BLaER1 treated with 17β-estradiol and CSF1 and Interleukin-3, amounts not matched to agents 10 nM and 100 nM (cell line): ENCODE results near the gene PRDX5.

Experiments
- H3K27ac ChIP-seq, 11 experiments: shearing (Covaris generic); formaldehyde crosslinking; 2 replicates each; pipeline ENCODE4 v1.8.1; 2022
- H3K27me3 ChIP-seq, 11 experiments: shearing (Covaris generic); formaldehyde crosslinking; 2 replicates each; pipeline ENCODE4 v1.8.1; 2022
- H3K36me3 ChIP-seq, 11 experiments: shearing (Covaris generic); formaldehyde crosslinking; 2 replicates each; pipeline ENCODE4 v1.8.1; 2022
- H3K4me1 ChIP-seq, 10 experiments: shearing (Covaris generic); formaldehyde crosslinking; 2 replicates each; pipeline ENCODE4 v1.8.1; 2022
- H3K4me2 ChIP-seq, 11 experiments: shearing (Covaris generic); formaldehyde crosslinking; 2 replicates each; pipeline ENCODE4 v1.8.1; 2022
- H3K4me3 ChIP-seq, 10 experiments: shearing (Covaris generic); formaldehyde crosslinking; 2 replicates each; pipeline ENCODE4 v1.8.1; 2022
- H3K9ac ChIP-seq, 11 experiments: shearing (Covaris generic); formaldehyde crosslinking; 2 replicates each; pipeline ENCODE4 v1.8.1; 2022
- H3K9me3 ChIP-seq, 11 experiments: shearing (Covaris generic); formaldehyde crosslinking; replicated peaks in 1 of 11; 2 replicates each; pipeline ENCODE4 v1.8.1; 2022
- H4K20me1 ChIP-seq, 11 experiments: shearing (Covaris generic); formaldehyde crosslinking; 2 replicates each; pipeline ENCODE4 v1.8.1; 2022
- Cebpa-rat ChIP-seq, 11 experiments: shearing (Covaris generic); IDR thresholded peaks; 2 replicates each; pipeline ENCODE4 v1.8.1; 2022

The PRDX5 gene

GRCh38 chr11:64349404-64349803 lies 31.5 kb downstream of the PRDX5 start:
- no peak overlapping the region for H3K9ac ChIP-seq
- peaks cover 35 to 96% (median 83%) of the 10 kb centered on the region in 10 experiments for H3K4me1 ChIP-seq
- no peaks in the 10 kb centered on the region for H3K9me3 ChIP-seq
- peaks cover 0 to 45% (median 0%) of the 10 kb centered on the region in 11 experiments; a peak in 7 of 22 replicates for H3K27me3 ChIP-seq
- peaks cover 0 to 27% (median 15%) of the 10 kb centered on the region in 11 experiments; a peak in 11 of 22 replicates for H4K20me1 ChIP-seq
- H3K27ac ChIP-seq = no peak overlapping the region
- peak overlapping the region in 8 of 11 experiments; percentile 2 to 99 (median 94); a peak in 15 of 22 replicates for H3K4me2 ChIP-seq
- no peaks in the 10 kb centered on the region; a peak in 1 of 22 replicates for H3K36me3 ChIP-seq
- H3K4me3 ChIP-seq = no peak overlapping the region
- no peak for TF ChIP-seq Cebpa-rat (IDR thresholded peaks at IDR 0.05)

DNA sequence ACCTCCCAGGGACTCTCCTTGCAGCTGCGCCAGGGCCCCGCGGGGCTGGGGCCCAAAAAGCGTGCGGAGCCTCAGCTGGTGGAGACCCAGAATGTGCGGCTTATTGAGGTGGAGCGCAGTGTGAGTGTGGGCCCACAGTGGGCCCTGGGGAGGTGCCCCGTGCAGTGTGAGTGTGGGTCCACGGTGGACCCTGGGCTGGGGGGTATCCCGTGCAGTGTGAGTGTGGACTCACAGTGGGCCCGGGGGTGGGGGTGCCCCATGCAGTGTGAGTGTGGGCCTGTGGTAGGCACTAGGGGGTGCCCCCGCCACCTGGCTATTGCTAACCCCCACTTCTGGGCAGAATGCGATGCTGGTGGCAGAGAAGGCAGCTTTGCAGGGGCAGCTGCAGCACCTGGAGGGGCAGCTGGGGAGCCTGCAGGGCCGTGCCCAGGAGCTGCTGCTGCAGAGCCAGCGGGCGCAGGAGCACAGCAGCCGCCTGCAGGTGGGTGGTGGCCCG lies 33.3 kb downstream of the PRDX5 start:
- H3K27ac ChIP-seq = peak overlapping the region in 5 of 11 experiments; percentile 13 to 66 (median 36); a peak in 6 of 22 replicates
- H3K9ac ChIP-seq = peak overlapping the region in 5 of 11 experiments; percentile 52 to 66 (median 61); a peak in 10 of 22 replicates
- peaks cover 0 to 45% (median 0%) of the 10 kb centered on the region in 11 experiments; a peak in 7 of 22 replicates for H3K27me3 ChIP-seq
- H3K36me3 ChIP-seq = no peaks in the 10 kb centered on the region
- no peak for TF ChIP-seq Cebpa-rat (IDR thresholded peaks at IDR 0.05)
- peaks cover 0 to 27% (median 15%) of the 10 kb centered on the region in 11 experiments; a peak in 11 of 22 replicates for H4K20me1 ChIP-seq
- no peaks in the 10 kb centered on the region for H3K9me3 ChIP-seq
- peak overlapping the region; percentile 52 to 99 (median 92) for H3K4me2 ChIP-seq
- H3K4me3 ChIP-seq = peak overlapping the region in 3 of 10 experiments; percentile 5 to 44 (median 44); a peak in 3 of 20 replicates
- H3K4me1 ChIP-seq = peaks cover 46 to 97% (median 88%) of the 10 kb centered on the region in 10 experiments

DNA sequence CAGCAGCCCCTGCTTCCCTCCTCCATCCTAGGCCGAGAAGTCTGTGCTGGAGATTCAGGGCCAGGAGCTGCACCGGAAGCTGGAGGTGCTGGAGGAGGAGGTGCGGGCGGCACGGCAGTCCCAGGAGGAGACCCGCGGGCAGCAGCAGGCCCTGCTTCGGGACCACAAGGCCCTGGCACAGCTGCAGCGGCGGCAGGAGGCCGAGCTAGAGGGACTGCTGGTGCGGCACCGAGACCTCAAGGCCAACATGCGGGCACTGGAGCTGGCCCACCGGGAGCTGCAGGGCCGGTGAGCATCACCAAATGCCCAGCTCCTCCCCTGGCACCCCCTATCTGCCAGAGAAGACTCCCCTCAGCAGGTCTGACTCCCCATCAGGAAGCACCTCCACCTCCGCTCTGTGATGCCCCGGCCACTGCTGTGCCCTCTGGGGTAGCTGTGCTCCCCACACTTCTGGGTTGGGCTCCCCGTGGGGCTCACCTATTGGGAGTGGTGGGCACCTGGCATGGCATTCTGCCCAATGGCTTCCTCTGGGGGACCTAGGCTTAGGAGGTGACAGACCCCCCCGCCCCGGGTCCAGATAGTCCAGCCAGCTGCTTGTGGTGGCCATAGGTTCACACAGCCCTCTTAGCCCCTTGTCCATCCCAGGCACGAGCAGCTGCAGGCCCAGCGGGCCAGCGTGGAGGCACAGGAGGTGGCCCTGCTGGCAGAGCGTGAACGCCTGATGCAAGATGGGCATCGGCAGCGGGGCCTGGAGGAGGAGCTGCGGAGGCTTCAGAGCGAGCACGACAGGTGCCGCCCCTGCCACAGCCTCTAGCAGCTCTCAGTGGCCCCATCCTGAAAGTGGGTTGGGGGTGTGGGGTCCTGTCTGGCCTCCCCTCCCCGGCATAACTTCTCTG lies 34.4 kb downstream of the PRDX5 start:
- Histone ChIP-seq H3K27me3 (peaks cover 0 to 45% (median 0%) of the 10 kb centered on the region in 11 experiments; a peak in 7 of 22 replicates), H3K4me3 (peak overlapping the region in 5 of 10 experiments; percentile 5 to 44 (median 19); a peak in 8 of 20 replicates), H3K4me1 (peaks cover 52 to 99% (median 92%) of the 10 kb centered on the region in 10 experiments), H3K4me2 (peak overlapping the region; percentile 52 to 99 (median 92)), H3K9me3 (no peaks in the 10 kb centered on the region), H4K20me1 (peaks cover 0 to 27% (median 15%) of the 10 kb centered on the region in 11 experiments; a peak in 11 of 22 replicates), H3K9ac (peak overlapping the region in 8 of 11 experiments; percentile 28 to 66 (median 54); a peak in 14 of 22 replicates), H3K27ac (peak overlapping the region in 7 of 11 experiments; percentile 12 to 66 (median 36); a peak in 11 of 22 replicates), H3K36me3 (no peaks in the 10 kb centered on the region)
- TF ChIP-seq Cebpa-rat (IDR thresholded peaks at IDR 0.05) = no peak

DNA sequence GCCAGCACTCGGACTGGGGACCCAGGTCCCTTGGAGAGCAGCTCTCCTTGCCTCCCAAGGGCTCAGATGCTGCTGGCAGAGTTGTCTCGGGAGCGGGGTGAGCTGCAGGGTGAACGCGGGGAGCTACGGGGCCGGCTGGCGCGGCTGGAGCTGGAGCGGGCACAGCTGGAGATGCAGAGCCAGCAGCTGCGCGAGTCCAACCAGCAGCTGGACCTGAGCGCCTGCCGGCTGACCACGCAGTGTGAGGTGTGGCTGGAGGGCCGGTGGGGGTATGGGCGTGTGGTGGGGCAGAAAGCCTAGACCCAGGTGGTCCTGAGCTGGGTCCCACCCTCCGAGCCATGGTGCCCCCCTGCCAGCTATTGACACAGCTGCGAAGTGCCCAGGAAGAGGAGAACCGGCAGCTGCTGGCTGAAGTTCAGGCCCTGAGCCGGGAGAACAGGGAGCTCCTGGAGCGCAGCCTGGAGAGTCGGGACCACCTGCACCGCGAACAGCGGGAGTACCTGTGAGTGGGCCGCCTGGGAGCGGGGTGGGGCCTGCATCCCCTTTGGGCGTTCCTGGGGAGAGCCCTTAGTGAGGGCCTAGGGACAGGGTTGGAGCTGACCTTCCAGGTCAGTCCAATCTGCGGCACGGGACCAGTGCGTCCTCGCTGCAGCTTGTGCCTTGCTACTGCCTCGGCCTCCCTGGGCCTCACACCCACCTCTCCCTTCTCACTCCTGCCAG lies 35.2 kb downstream of the PRDX5 start:
- peak overlapping the region in 7 of 11 experiments; percentile 28 to 66 (median 56); a peak in 7 of 22 replicates for H3K9ac ChIP-seq
- peak overlapping the region in 1 of 11 experiments; percentile 66; a peak in 3 of 22 replicates for H3K27ac ChIP-seq
- H3K4me1 ChIP-seq = peaks cover 60 to 99% (median 96%) of the 10 kb centered on the region in 10 experiments
- H4K20me1 ChIP-seq = peaks cover 0 to 27% (median 15%) of the 10 kb centered on the region in 11 experiments; a peak in 11 of 22 replicates
- H3K9me3 ChIP-seq = no peaks in the 10 kb centered on the region
- no peaks in the 10 kb centered on the region for H3K36me3 ChIP-seq
- H3K4me3 ChIP-seq = peak overlapping the region in 1 of 10 experiments; percentile 44; a peak in 1 of 20 replicates
- TF ChIP-seq Cebpa-rat (IDR thresholded peaks at IDR 0.05) = no peak
- peaks cover 0 to 45% (median 0%) of the 10 kb centered on the region in 11 experiments; a peak in 7 of 22 replicates for H3K27me3 ChIP-seq
- H3K4me2 ChIP-seq = peak overlapping the region; percentile 52 to 99 (median 92)

DNA sequence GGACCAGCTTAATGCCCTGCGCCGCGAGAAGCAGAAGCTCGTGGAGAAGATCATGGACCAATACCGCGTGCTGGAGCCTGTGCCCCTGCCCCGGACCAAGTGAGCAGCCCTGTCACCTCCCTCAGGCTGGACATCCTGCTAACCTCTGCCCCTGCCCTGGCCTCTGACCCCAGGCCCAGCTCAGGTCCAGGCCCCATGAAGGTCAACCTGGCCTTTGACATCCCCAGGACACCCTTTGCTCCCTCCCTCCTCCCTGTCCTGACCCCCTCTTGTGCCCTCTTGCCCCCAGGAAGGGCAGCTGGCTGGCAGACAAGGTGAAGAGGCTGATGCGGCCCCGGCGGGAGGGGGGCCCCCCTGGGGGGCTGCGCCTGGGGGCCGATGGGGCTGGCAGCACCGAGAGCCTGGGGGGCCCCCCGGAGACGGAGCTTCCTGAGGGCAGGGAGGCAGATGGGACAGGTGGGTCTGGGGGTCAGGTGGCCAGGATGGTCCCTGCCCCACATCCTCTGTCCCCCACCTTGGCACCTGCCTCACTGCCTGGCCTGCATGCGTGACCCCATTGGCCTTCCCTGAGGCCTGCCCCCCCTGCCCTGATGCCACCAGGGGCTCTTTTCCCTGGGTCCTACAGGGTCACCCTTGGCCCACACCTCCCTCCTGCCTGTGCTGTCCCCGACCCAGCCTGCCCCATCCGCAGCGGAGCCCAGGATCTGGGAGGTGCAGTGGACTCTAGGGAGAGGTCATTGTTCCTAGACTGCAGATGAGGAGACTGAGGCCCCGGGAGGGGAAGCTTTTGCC lies 36.0 kb downstream of the PRDX5 start:
- no peak for TF ChIP-seq Cebpa-rat (IDR thresholded peaks at IDR 0.05)
- no peaks in the 10 kb centered on the region for H3K36me3 ChIP-seq
- peak overlapping the region in 9 of 11 experiments; percentile 79 to 99 (median 94); a peak in 19 of 22 replicates for H3K4me2 ChIP-seq
- H3K9ac ChIP-seq = peak overlapping the region in 3 of 11 experiments; percentile 14 to 61 (median 56); a peak in 5 of 22 replicates
- H4K20me1 ChIP-seq = peaks cover 0 to 31% (median 15%) of the 10 kb centered on the region in 11 experiments; a peak in 11 of 22 replicates
- H3K4me3 ChIP-seq = no peak overlapping the region
- no peaks in the 10 kb centered on the region for H3K9me3 ChIP-seq
- H3K27me3 ChIP-seq = peaks cover 0 to 45% (median 0%) of the 10 kb centered on the region in 11 experiments; a peak in 7 of 22 replicates
- peaks cover 66 to 99% (median 96%) of the 10 kb centered on the region in 10 experiments for H3K4me1 ChIP-seq
- no peak overlapping the region for H3K27ac ChIP-seq

- Histone ChIP-seq H3K27ac (peak overlapping the region in 9 of 11 experiments; percentile 43 to 65 (median 57); a peak in 17 of 22 replicates), H3K36me3 (no peaks in the 10 kb centered on the region), H3K4me1 (peaks cover 76 to 99% (median 96%) of the 10 kb centered on the region in 10 experiments), H3K4me2 (peak overlapping the region; percentile 58 to 90 (median 80)), H3K4me3 (peak overlapping the region in 5 of 10 experiments; percentile 6 to 45 (median 28); a peak in 7 of 20 replicates), H3K27me3 (peaks cover 0 to 36% (median 0%) of the 10 kb centered on the region in 11 experiments; a peak in 7 of 22 replicates), H3K9ac (peak overlapping the region; percentile 1 to 70 (median 44); a peak in 15 of 22 replicates), H4K20me1 (peaks cover 0 to 41% (median 21%) of the 10 kb centered on the region in 11 experiments; a peak in 14 of 22 replicates), H3K9me3 (no peaks in the 10 kb centered on the region)
- no peak for TF ChIP-seq Cebpa-rat (IDR thresholded peaks at IDR 0.05)
These were observed 37.4 kb downstream of the PRDX5 start for GRCh38 chr11:64355078-64355940.
